AG08396 (cell line): Measurements from ENCODE around the gene STK24.

Experiments
- DNase-seq: peaks from one replicate; pipeline ENCODE4 v3.0.0; 2012; ENCODE audit warnings: low spot score, mixed read lengths

Gene STK24

GRCh38 chr13:98556142-98556816, 20.6 kb downstream of the STK24 start:
- no peak for DNase-seq

- no peak for DNase-seq
Observed at GRCh38 chr13:98549728-98550317, 27.1 kb downstream of the STK24 start.

- DNase-seq: peak; percentile 79
Observed at GRCh38 chr13:98549006-98549727, 27.7 kb downstream of the STK24 start.

- DNase-seq: no peak
Observed at GRCh38 chr13:98548230-98548629, 28.7 kb downstream of the STK24 start.

GRCh38 chr13:98547455-98547854, 29.5 kb downstream of the STK24 start:
- no peak for DNase-seq

- DNase-seq: no peak
Observed at GRCh38 chr13:98546402-98546801, 30.5 kb downstream of the STK24 start.

GRCh38 chr13:98544104-98544710, 32.7 kb downstream of the STK24 start:
- DNase-seq: no peak

GRCh38 chr13:98543378-98544103, 33.4 kb downstream of the STK24 start:
- DNase-seq: no peak

- DNase-seq: no peak
Observed at GRCh38 chr13:98542568-98543377, 34.1 kb downstream of the STK24 start.

GRCh38 chr13:98541701-98542203, 35.2 kb downstream of the STK24 start:
- no peak for DNase-seq

GRCh38 chr13:98541191-98541590, 35.7 kb downstream of the STK24 start:
- no peak for DNase-seq

- DNase-seq: no peak
Observed at GRCh38 chr13:98540476-98540875, 36.4 kb downstream of the STK24 start.

- no peak for DNase-seq
Observed at GRCh38 chr13:98539666-98540065, 37.2 kb downstream of the STK24 start.

GRCh38 chr13:98538876-98539275, 38.0 kb downstream of the STK24 start:
- no peak for DNase-seq

GRCh38 chr13:98537740-98538139, 39.2 kb downstream of the STK24 start:
- DNase-seq: no peak

- no peak for DNase-seq
Observed at GRCh38 chr13:98537306-98537705, 39.6 kb downstream of the STK24 start.

GRCh38 chr13:98536729-98537128, 40.2 kb downstream of the STK24 start:
- DNase-seq: no peak

GRCh38 chr13:98535501-98536354, 41.2 kb downstream of the STK24 start:
- DNase-seq: no peak

- no peak for DNase-seq
Observed at GRCh38 chr13:98534821-98535220, 42.1 kb downstream of the STK24 start.

GRCh38 chr13:98533912-98534311, 43.0 kb downstream of the STK24 start:
- DNase-seq: no peak
